GM12878 (cell line): ENCODE data around the gene SAMD1. TPM values are rescaled to one million over a fixed set of nuclear protein-coding genes. Genes with fewer than 3 reads are reported as not detected.

Source experiments
- ATAC-seq: fragments of 200-7000 bp; cut with Tn5 transposase; 3 replicates; pipeline ENCODE4 v1.9.1; 2020; ENCODE audit warnings: mild to moderate bottlenecking, moderate library complexity
- BruUV-seq: library from RNA; stranded (reverse); fragments of 400-500 nt; replicated peaks from 2 replicates; lab custom pipeline; 2021; lab: Mats Ljungman, UMichigan
- CTCF ChIA-PET: fragments of 300-600 bp; sonication (Branson Sonifier 250); formaldehyde crosslinking; extraction: SDS; loops from one replicate; lab custom pipeline; 2021; ENCODE audit warnings: inconsistent platforms; lab: Yijun Ruan, JAX
- POLR2A ChIA-PET: fragments of 350-600 bp; formaldehyde crosslinking; extraction: SDS; loops from one replicate; lab custom pipeline; 2021; ENCODE audit warnings: inconsistent platforms; lab: Charles Lee
- RAD21 ChIA-PET: fragments of 300-600 bp; sonication (Branson Sonifier 250); formaldehyde crosslinking; loops from one replicate; lab custom pipeline; 2023; ENCODE audit warnings: antibody characterized with exemption; ENCODE audit not compliant: unreplicated experiment; lab: Charles Lee
- SMC1A ChIA-PET: fragments of 300-600 bp; sonication (Branson Sonifier 250); formaldehyde crosslinking; loops from one replicate; lab custom pipeline; 2023; ENCODE audit not compliant: unreplicated experiment, uncharacterized antibody; lab: Charles Lee
- DNase-seq: peaks from one replicate; pipeline ENCODE4 v3.0.0-alpha.2; 2011; ENCODE audit warnings: low read depth, low spot score
- FAIRE-seq: peaks from 3 replicates; lab custom pipeline; 2011; peaks lifted over from hg19 to GRCh38; lab: Jason Lieb, UNC
- H2AFZ ChIP-seq: 2 replicates; pipeline ENCODE4 v1.6.0; 2011; ENCODE audit warnings: low read depth, low read length, control low read depth; ENCODE audit not compliant: control insufficient read depth
- H3K27ac ChIP-seq: 2 replicates; pipeline ENCODE4 v1.5.1; 2011; ENCODE audit warnings: control low read depth; ENCODE audit not compliant: control insufficient read depth, insufficient read depth
- H3K27me3 ChIP-seq, 2 experiments: replicated peaks in 1 of 2; 2 replicates each; pipeline versions ENCODE4 v1.6.0 to v1.6.1; 2011; ENCODE audit warnings: low read length in 1 of 2; ENCODE audit not compliant: control insufficient read depth in 2 of 2, insufficient read depth in 2 of 2
- H3K36me3 ChIP-seq, 2 experiments: 2 replicates each; pipeline ENCODE4 v1.5.1; 2011; ENCODE audit warnings: low read length in 1 of 2; ENCODE audit not compliant: control insufficient read depth in 2 of 2, insufficient read depth in 2 of 2
- H3K4me1 ChIP-seq: 2 replicates; pipeline ENCODE4 v1.6.1; 2011; ENCODE audit warnings: mild to moderate bottlenecking, low read length, moderate library complexity, mixed read lengths; ENCODE audit not compliant: control insufficient read depth, insufficient read depth
- H3K4me2 ChIP-seq: 2 replicates; pipeline ENCODE4 v1.6.0; 2011; ENCODE audit warnings: control low read depth; ENCODE audit not compliant: control insufficient read depth, insufficient read depth
- H3K4me3 ChIP-seq: fragments of 200-600 bp; sonication (generic); 2 replicates; pipeline ENCODE4 v1.5.1; 2016
- H3K79me2 ChIP-seq: 2 replicates; pipeline ENCODE4 v1.6.0; 2011; ENCODE audit warnings: low read length; ENCODE audit not compliant: control insufficient read depth, insufficient read depth
- H3K9ac ChIP-seq: 2 replicates; pipeline ENCODE4 v1.8.0; 2011; ENCODE audit warnings: low read length, control low read depth, mixed read lengths; ENCODE audit not compliant: control insufficient read depth, insufficient read depth
- H3K9me3 ChIP-seq: replicated peaks from 3 replicates; pipeline ENCODE4 v1.5.1; 2011; ENCODE audit warnings: mild to moderate bottlenecking, low read length; ENCODE audit not compliant: control insufficient read depth, insufficient read depth
- H4K20me1 ChIP-seq: 2 replicates; pipeline ENCODE4 v1.6.0; 2011; ENCODE audit not compliant: control insufficient read depth, insufficient read depth
- DPF2 ChIP-seq: fragments of 450-650 bp; IDR thresholded peaks from 2 replicates; pipeline ENCODE4 v1.6.1; 2017; ENCODE audit warnings: mild to moderate bottlenecking
- FOXK2 ChIP-seq: fragments of 450-650 bp; IDR thresholded peaks from 2 replicates; pipeline ENCODE4 v1.6.1; 2017; ENCODE audit warnings: mild to moderate bottlenecking, moderate library complexity
- HCFC1 ChIP-seq: fragments of 150-350 bp; IDR thresholded peaks from 2 replicates; pipeline ENCODE4 v1.6.1; 2014; ENCODE audit warnings: low read length
- MTA3 ChIP-seq: IDR thresholded peaks from 2 replicates; pipeline ENCODE4 v1.6.1; 2012; ENCODE audit warnings: low read length, inconsistent platforms, borderline replicate concordance
- PRDM15 ChIP-seq: fragments of 450-650 bp; formaldehyde crosslinking; IDR thresholded peaks from 2 replicates; pipeline ENCODE4 v1.4.0; 2020; ENCODE audit warnings: mild to moderate bottlenecking, moderate library complexity
- RB1 ChIP-seq: fragments of 450-650 bp; formaldehyde crosslinking; IDR thresholded peaks from 2 replicates; pipeline ENCODE4 v1.6.1; 2017; ENCODE audit warnings: mild to moderate bottlenecking, borderline replicate concordance
- YY1 ChIP-seq: IDR thresholded peaks from 2 replicates; pipeline ENCODE4 v1.6.1; 2011; ENCODE audit warnings: low read depth, mild to moderate bottlenecking, low read length
- ZNF384 ChIP-seq: IDR thresholded peaks from 2 replicates; pipeline ENCODE4 v1.6.1; 2012; ENCODE audit warnings: low read depth, mild to moderate bottlenecking, low read length, improper control_type of control experiment, borderline replicate concordance
- WGBS: methylation state at CpG from one replicate; pipeline ENCODE4 v1.1.6; 2016; ENCODE audit warnings: low lambda C conversion rate; ENCODE audit not compliant: insufficient replicate concordance, insufficient coverage; ENCODE audit errors: missing lambda C conversion rate; 5-methylcytosine and 5-hydroxymethylcytosine counted together
- in situ Hi-C: fragments of 300-500 bp; cut with MboI; formaldehyde crosslinking; loops from 9 replicates; pipeline ENCODE4 v1.14.3; 2018; ENCODE audit warnings: mixed read lengths
- intact Hi-C: fragments of 100-400 bp; cut with micrococcal nuclease; formaldehyde crosslinking; loops from one replicate; pipeline ENCODE4 v1.14.2; 2022; ENCODE audit not compliant: unreplicated experiment
- polyA plus RNA-seq, 11 experiments: library from polyadenylated mRNA; depleted of rRNA in 4 of 11; unstranded in 6 of 11; stranded (reverse) in 5 of 11; fragments of >200 nt; fragmentation: Nextera tagmentation in 4 of 11; fragmentation: Illumina TruSeq in 1 of 11; extraction: Ambion mirVana in 4 of 11; extraction: Trizol in 1 of 11; gene quantifications; 1 replicate in 1 of 11; 2 replicates in 10 of 11; pipeline versions ENCODE4 v1.2.1 to v1.2.3, GENCODE V29; 2011 to 2016; ENCODE audit warnings: inconsistent platforms in 2 of 11, missing spikeins in 2 of 11, low read depth in 1 of 11
- total RNA-seq, 4 experiments: library from RNA; depleted of rRNA in 3 of 4; stranded (reverse); fragments of >200 nt in 3 of 4; fragmentation: Illumina TruSeq in 1 of 4; extraction: Trizol in 1 of 4; gene quantifications; 2 replicates each; pipeline versions ENCODE4 v1.2.1 to v1.2.3, GENCODE V29; 2013 to 2021

The SAMD1 gene
- total and polyA plus RNA-seq, 10 of the 15 experiments (the other 5 are each of a cell fraction or from before 2014, with no cell fraction given): 3.0 to 71.7 (median 19.3) TPM

- no peak for TF ChIP-seq ZNF384
- TF ChIP-seq YY1: no peak
Observed at GRCh38 chr19:14096272-14096992, 5.9 kb upstream of the SAMD1 start (continued).

- FAIRE-seq (no peak), DNase-seq (no peak), ATAC-seq (no peak)
- Histone ChIP-seq H3K9ac (no peak overlapping the region), H3K4me3 (no peak overlapping the region), H3K27me3 (no peaks in the 10 kb centered on the region), H3K9me3 (peaks cover 2% of the 10 kb centered on the region; the same call in 1 of the 3 replicates), H3K27ac (no peak overlapping the region), H3K4me2 (no peak overlapping the region), H4K20me1 (no peaks in the 10 kb centered on the region), H2AFZ (no peak overlapping the region), H3K79me2 (no peaks in the 10 kb centered on the region; the same call in 1 of the 2 replicates), H3K36me3 (peaks cover 0 to 10% of the 10 kb centered on the region in 2 experiments), H3K4me1 (no peaks in the 10 kb centered on the region)
- SMC1A ChIA-PET: no interaction called here
- BruUV-seq: TSS peak; percentile 46
- RAD21 ChIA-PET: no interaction called here
- intact Hi-C loops (no loop called here), in situ Hi-C loops (no loop called here)
- WGBS: 86% methylated on average over 7 of the region's 7 CpGs
- CTCF ChIA-PET: interaction anchor here (0.5 to 1.9 kb wide), 3 partner anchors 14 to 267 kb away, joined by 4 to 5 read pairs (median 4); partner anchors contain the start of gene ASF1B
- TF ChIP-seq RB1 (no peak), PRDM15 (CRISPR knock-in tag) (no peak), DPF2 (no peak), FOXK2 (no peak), HCFC1 (no peak), MTA3 (no peak)
- POLR2A ChIA-PET: interaction anchor here (4.1 kb wide), 1 partner anchor 13 kb away, joined by 23 read pairs; no protein-coding TSS in a partner anchor
Observed at GRCh38 chr19:14094854-14095253, 4.3 kb upstream of the SAMD1 start.
